ENCODE measurements around the gene KCNH8.
"Not testable (repeated sequence)": the region's sequence is repeated elsewhere in the genome, so short reads cannot be mapped to it uniquely, and the experiment has no call there.

The KCNH8 gene

GRCh38 chr3:19173945-19174344 lies 25.6 kb downstream of the KCNH8 start:
- DNase-seq (ENCODE audit: low spot score), result no peak

GRCh38 chr3:19183584-19183983 lies 35.3 kb downstream of the KCNH8 start:
- DNase-seq (ENCODE audit: low spot score), result no peak

DNA sequence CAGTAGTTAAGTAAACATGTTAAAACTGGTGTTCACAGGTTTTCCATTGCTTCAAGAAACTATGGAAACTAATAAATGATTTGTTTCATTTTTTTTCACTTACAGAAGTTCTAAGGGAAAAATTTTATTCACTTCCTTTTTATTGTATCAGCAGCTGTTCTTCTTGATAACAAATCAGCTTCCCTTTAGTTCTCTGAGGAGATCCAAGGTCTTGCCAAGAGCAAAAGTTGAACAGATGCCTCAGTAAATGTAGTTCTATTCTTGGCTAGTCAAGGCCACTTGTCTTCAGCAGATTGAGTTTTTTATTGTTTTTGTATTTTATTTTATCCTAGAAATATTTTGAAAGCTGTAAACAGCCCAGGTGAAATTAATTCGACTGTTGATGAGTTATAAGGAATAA lies 41.8 kb downstream of the KCNH8 start:
- DNase-seq (ENCODE audit: low spot score), result no peak

DNA sequence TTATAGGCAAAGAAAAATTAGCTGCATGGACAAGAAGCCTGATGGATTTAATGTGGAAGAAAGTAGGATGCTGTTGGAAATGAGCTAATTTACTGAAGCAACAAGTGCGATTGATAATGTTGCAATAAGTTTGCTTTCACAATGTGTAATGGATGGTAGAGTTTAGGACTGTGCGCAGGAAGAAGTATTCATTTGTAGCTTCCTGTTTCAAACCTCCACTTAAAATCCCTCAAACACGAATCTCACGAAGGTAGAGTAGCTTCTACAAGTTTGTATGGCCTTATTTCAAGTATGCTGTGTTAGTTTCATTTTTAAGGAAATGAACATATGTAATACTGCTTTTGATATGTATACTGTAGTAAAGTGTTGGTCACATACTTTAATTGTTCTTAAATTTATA lies 42.3 kb downstream of the KCNH8 start:
- DNase-seq (ENCODE audit: low spot score), result no peak

DNA sequence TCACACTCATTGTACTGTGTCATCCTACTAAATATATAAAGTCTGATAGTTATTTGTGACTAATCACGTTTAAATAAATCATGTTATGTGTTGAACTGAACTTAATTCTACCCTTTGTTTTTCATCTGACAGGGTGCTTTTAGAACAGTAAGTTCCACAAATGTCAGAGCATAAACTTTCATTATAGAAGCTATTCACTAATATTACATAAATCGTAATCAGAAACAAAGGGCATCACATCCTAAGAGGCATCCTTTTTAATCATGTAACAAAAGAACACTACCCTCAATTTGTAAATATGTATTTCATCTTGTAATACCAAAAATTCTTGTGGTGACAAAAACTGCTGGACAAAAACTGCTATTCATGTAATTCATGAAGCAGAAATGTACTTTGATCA lies 50.8 kb downstream of the KCNH8 start:
- DNase-seq (ENCODE audit: low spot score), result no peak

DNA sequence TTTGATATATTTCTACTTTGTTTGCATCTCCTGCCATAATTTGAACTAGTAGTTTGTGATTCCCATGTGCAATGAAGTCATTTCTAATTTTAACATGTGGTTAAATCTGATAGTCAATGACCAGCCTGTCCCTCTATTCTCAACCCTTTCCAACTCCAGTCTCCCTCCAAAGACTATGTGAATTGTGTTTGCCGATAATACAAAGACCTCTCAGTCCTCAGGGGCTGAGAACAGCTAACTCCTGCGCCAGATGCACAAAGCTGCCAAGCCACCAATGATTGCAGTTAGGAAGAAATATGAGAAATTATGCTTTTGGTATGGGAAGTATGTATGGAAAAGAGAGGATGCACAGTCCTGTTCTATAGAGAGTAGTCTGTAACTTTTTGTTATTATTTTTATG lies 54.0 kb downstream of the KCNH8 start:
- peak; percentile 96 for DNase-seq (ENCODE audit: low spot score)

DNA sequence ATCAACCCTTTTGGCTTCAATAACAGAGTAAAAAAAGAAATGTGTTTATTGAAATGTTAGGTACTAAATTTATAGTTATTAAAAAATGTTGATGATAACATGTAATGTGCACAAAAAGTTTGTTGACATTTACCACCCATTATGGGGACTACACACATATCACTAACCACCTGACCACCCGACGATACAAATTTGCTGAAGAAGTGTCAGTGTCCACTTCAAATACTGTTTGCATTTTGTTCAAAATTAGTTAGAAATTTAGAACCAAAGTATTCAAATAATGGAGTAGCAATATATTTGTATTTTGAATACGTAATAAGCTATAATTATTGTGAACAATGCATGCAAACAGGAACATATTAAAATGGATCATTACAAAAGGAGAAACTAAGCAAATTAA lies 54.4 kb downstream of the KCNH8 start:
- DNase-seq (ENCODE audit: low spot score), result no peak

DNA sequence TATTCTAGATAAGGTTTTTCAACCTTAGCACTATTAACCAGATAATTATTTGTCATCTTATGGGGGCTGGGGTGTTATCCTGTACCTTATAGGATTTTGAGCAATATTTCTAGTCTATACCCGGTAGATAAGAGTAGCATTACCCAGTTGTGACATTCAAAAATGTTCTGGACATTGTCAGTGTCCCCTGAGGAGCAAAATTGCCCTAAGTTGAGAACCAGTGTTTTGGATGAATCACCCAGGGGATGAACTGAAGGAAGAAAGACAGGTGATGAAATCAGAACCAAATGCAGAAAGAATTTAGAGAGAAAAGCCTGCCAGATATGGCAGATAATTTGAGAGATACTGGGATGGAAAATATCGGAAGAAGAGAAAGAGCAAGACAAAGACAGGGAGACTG lies 58.2 kb downstream of the KCNH8 start:
- no peak for DNase-seq (ENCODE audit: low spot score)

- DNase-seq (ENCODE audit: low spot score), result peak; percentile 58
These were observed 65.4 kb downstream of the KCNH8 start for GRCh38 chr3:19213603-19214220.

GRCh38 chr3:19215427-19215826 lies 67.1 kb downstream of the KCNH8 start:
- DNase-seq (ENCODE audit: low spot score), result no peak

DNA sequence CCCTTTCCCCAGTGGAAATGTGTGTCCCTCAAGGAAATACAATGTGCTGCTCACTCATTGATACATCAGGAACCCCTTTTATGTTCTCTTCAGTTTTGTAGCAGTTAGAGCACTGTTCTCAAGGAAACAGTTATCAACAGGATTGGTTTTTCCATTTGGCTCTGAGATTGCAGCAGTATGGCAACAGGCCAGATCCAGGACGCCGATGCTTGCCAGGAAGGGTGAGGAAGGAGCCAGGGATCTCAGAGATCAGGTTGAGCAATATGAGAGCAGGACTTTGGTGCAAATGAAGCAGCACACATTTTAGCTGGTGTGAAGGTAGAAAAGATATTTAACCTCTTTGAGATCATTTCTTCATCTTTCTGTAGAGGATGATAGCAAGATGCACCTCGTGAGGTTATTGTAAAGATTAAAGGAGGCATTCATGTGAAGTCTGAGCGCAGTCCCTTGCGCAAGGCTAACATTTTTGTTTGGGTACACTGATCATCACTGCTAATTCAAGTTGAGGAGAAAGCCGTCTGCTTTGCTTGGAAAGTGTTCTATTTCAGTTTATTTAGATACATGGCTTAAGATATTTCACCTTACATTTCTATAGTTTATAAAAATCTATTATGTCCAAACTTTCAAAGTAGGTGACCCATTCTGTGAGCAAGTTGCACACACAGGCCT lies 68.5 kb downstream of the KCNH8 start:
- DNase-seq (ENCODE audit: low spot score), result no peak

DNA sequence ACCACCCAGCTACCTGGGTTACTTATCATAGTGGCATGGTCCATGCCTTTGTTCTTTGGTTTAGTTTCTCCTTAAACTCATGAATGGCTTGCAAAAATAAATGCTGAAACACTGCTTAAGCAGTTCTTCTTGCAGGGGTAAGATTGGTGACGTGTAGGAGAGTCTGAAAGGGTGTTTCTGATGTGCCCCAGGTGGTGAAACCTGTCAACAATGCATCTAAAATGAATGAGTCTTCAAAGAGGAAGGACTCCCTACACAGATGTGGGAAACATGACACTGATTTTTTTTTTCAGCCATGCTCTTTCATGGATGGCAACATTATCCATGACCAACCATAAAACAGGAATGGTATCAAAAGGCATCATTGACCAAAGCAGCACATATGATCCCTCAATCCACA lies 72.0 kb downstream of the KCNH8 start:
- DNase-seq (ENCODE audit: low spot score), result no peak

GRCh38 chr3:19221081-19221480 lies 72.8 kb downstream of the KCNH8 start:
- no peak for DNase-seq (ENCODE audit: low spot score)

DNA sequence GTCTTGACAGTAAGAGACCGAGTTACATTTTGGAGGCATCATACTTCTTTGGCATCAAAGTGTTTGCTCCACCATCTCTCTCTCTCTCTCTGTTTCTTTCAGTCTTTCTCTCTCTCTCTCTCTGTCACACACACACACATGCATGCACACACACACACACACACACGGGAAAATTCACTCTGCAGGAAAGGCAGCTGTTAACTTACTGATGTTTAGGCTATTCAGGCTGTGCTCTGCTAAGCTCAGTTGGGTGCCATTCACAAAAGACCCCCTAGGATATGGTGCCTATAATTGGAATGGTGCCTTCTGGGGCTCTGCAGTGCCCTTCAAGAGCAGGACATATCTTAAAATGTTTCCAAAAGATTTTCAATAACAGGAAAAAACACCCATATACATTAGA lies 78.2 kb downstream of the KCNH8 start:
- no peak for DNase-seq (ENCODE audit: low spot score)

GRCh38 chr3:19228167-19228566 lies 79.9 kb downstream of the KCNH8 start:
- no peak for DNase-seq (ENCODE audit: low spot score)

GRCh38 chr3:19229086-19229485 lies 80.8 kb downstream of the KCNH8 start:
- no peak for DNase-seq (ENCODE audit: low spot score)

DNA sequence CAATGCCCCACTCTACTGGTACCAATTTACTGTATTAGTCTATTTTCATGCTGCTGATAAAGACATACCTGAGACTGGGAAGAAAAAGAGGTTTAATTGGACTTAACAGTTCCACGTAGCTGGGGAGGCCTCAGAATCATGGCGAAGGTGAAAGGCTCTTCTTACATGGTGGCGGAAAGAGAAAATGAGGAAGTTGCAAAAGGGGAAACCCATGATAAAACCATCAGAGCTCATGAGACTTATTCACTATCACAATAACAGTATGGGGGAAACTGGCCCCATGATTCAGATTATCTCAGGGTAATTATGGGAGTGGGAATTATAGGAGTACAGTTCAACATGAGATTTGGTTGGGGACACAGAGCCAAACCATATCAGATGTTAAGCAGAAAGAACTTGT lies 81.6 kb downstream of the KCNH8 start:
- DNase-seq (ENCODE audit: low spot score), result not testable (repeated sequence)

GRCh38 chr3:19231792-19232461 lies 83.6 kb downstream of the KCNH8 start:
- no peak for DNase-seq (ENCODE audit: low spot score)

DNA sequence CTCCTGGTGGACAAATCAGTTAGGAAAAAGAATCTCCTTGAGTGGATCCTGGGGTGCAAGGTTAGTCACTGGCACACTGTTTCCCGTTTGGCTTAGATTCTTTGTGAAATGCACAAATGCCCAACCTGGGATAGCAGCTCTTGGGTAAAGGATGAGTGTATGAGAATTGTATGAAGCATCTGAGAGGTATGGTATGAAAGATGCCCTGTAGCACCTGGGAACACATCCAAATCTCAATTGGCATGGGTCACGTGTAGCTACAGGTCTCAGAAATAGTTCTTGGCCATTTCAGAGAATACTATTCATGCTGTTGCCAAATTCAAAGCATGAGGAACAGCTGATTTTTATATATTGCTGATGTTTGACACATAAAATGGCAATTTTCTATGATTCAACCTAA lies 84.3 kb downstream of the KCNH8 start:
- DNase-seq (ENCODE audit: low spot score), result no peak

DNA sequence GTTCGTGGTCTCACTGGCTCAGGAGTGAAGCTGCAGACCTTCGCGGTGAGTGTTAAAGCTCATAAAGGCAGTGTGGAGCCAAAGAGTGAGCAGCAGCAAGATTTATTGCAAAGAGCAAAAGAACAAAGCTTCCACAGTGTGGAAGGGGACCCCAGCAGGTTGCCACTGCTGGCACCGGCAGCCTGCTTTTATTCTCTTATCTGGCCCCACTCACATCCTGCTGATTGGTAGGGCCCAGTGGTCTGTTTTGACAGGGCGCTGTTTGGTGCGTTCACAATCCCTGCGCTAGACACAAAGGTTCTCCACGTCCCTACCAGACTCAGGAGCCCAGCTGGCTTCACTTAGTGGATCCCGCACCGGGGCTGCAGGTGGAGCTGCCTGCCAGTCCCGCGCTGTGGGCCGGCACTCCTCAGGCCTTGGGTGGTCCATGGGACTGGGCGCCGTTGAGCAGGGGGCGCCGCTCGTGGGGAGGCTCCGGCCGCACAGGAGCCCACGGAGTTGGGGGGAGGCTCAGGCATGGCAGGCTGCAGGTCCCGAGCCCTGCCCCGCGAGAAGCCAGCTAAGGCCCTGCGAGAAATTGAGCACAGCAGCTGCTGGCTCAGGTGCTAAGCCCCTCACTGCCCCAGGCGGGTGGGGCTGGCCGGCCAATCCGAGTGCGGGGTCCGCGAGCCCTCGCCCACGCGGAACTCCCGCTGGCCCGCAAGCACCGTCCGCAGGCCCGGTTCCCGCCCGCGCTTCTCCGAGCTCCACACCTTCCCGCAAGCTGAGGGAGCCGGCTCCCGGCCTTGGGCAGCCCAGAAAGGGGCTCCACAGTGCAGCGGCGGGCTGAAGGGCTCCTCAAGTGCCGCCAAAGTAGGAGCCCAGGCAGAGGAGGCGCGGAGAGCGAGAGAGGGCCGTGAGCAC lies 85.8 kb downstream of the KCNH8 start:
- not testable (repeated sequence) for DNase-seq (ENCODE audit: low spot score)

DNA sequence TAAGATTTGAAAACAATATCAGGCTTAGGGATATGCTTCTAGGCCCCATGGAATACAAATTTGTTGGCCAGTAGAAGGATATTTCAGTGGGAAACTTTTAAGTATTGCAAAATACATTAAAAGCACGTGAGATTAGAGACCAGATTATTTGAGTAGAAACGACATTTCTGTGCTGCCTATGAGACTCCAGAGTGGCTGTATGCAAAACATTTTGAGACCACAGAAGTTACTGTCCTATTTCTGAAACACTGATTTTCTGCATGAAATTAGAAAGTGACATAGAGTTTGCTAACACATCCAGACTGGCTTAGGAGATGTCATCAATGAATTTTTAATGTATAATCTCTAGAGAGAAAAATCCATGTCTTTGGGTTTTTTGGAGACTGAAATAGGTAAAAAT lies 99.8 kb downstream of the KCNH8 start:
- DNase-seq (ENCODE audit: low spot score), result no peak

- no peak for DNase-seq (ENCODE audit: low spot score)
These were observed 100.5 kb downstream of the KCNH8 start for GRCh38 chr3:19248767-19249166.

All from putamen (tissue), 1 donor.